GM18858 (cell line): Measurements from ENCODE around the gene ST8SIA1.

Experiments
- ATAC-seq: cut with Tn5 transposase; IDR thresholded peaks from one replicate; pipeline ENCODE4 v1.9.1; 2021; ENCODE audit not compliant: unreplicated experiment

ST8SIA1 gene

GRCh38 chr12:22333186-22333712, 1.3 kb downstream of the ST8SIA1 start:
- no peak for ATAC-seq

- no peak for ATAC-seq
Measured at GRCh38 chr12:22332202-22332601, 2.3 kb downstream of the ST8SIA1 start.

GRCh38 chr12:22329621-22330020, 4.9 kb downstream of the ST8SIA1 start:
- no peak for ATAC-seq

GRCh38 chr12:22325218-22325617, 9.3 kb downstream of the ST8SIA1 start:
- no peak for ATAC-seq

GRCh38 chr12:22322091-22322490, 12.4 kb downstream of the ST8SIA1 start:
- no peak for ATAC-seq

- ATAC-seq = no peak
Measured at GRCh38 chr12:22321638-22322037, 12.9 kb downstream of the ST8SIA1 start.

GRCh38 chr12:22321018-22321605, 13.4 kb downstream of the ST8SIA1 start:
- ATAC-seq = no peak

- ATAC-seq = no peak
Measured at GRCh38 chr12:22318108-22318737, 16.3 kb downstream of the ST8SIA1 start.

GRCh38 chr12:22313963-22314330, 20.6 kb downstream of the ST8SIA1 start:
- ATAC-seq = no peak

GRCh38 chr12:22313286-22313962, 21.1 kb downstream of the ST8SIA1 start:
- ATAC-seq = no peak

GRCh38 chr12:22312336-22312735, 22.2 kb downstream of the ST8SIA1 start:
- no peak for ATAC-seq

GRCh38 chr12:22310709-22311108, 23.8 kb downstream of the ST8SIA1 start:
- ATAC-seq = no peak

- no peak for ATAC-seq
Measured at GRCh38 chr12:22310275-22310674, 24.2 kb downstream of the ST8SIA1 start.

- ATAC-seq = no peak
Measured at GRCh38 chr12:22307811-22308210, 26.7 kb downstream of the ST8SIA1 start.

GRCh38 chr12:22306311-22306710, 28.2 kb downstream of the ST8SIA1 start:
- no peak for ATAC-seq

GRCh38 chr12:22304341-22304740, 30.2 kb downstream of the ST8SIA1 start:
- ATAC-seq = no peak

GRCh38 chr12:22299294-22299912, 35.1 kb downstream of the ST8SIA1 start:
- ATAC-seq = no peak

GRCh38 chr12:22289250-22289649, 45.3 kb downstream of the ST8SIA1 start:
- no peak for ATAC-seq

- no peak for ATAC-seq
Measured at GRCh38 chr12:22287776-22288621, 46.5 kb downstream of the ST8SIA1 start.

- ATAC-seq = no peak
Measured at GRCh38 chr12:22287101-22287500, 47.4 kb downstream of the ST8SIA1 start.

- ATAC-seq = no peak
Measured at GRCh38 chr12:22286569-22286968, 47.9 kb downstream of the ST8SIA1 start.
